DOHH2 (cell line): ENCODE results near the gene GYPC.
A peak's percentile ranks its signal among the peaks of the same experiment; 100 is the strongest.

Experiments
- H3F3A ChIP-seq: fragments of 200-600 bp; sonication (generic), shearing (Covaris generic); 2 replicates; pipeline ENCODE4 v1.6.0; 2016; ENCODE audit warnings: antibody characterized with exemption, mild to moderate bottlenecking; ENCODE audit not compliant: control insufficient read depth, insufficient read depth
- H3K27ac ChIP-seq: fragments of 200-600 bp; sonication (generic); 2 replicates; pipeline ENCODE4 v1.5.1; 2014; ENCODE audit warnings: low read depth, mild to moderate bottlenecking, low read length, moderate library complexity
- H3K27me3 ChIP-seq: fragments of 200-600 bp; sonication (generic); 2 replicates; pipeline ENCODE4 v1.6.1; 2014; ENCODE audit warnings: mild to moderate bottlenecking, low read length, mixed read lengths; ENCODE audit not compliant: control insufficient read depth
- H3K36me3 ChIP-seq: fragments of 200-600 bp; sonication (generic); 2 replicates; pipeline ENCODE4 v1.6.1; 2014; ENCODE audit warnings: mild to moderate bottlenecking, low read length, moderate library complexity, mixed read lengths; ENCODE audit not compliant: control insufficient read depth
- H3K4me1 ChIP-seq: fragments of 200-600 bp; sonication (generic); 2 replicates; pipeline ENCODE4 v1.6.1; 2014; ENCODE audit warnings: mild to moderate bottlenecking, low read length, mixed read lengths; ENCODE audit not compliant: control insufficient read depth
- H3K4me2 ChIP-seq: fragments of 200-600 bp; sonication (generic); 2 replicates; pipeline ENCODE4 v1.6.0; 2014; ENCODE audit warnings: mild to moderate bottlenecking, low read length, moderate library complexity
- H3K4me3 ChIP-seq: fragments of 200-600 bp; sonication (generic); 2 replicates; pipeline ENCODE4 v1.5.1; 2014; ENCODE audit warnings: mild to moderate bottlenecking, low read length, mixed read lengths
- H3K79me2 ChIP-seq: fragments of 200-600 bp; sonication (generic); 2 replicates; pipeline ENCODE4 v1.6.1; 2014; ENCODE audit warnings: mild to moderate bottlenecking, low read length, mixed read lengths; ENCODE audit not compliant: control insufficient read depth
- H3K9me2 ChIP-seq: fragments of 200-600 bp; sonication (generic); replicated peaks from 2 replicates; pipeline ENCODE4 v1.6.1; 2014; ENCODE audit warnings: mild to moderate bottlenecking, low read length, mixed read lengths; ENCODE audit not compliant: control insufficient read depth
- H3K9me3 ChIP-seq: fragments of 200-600 bp; sonication (generic); 2 replicates; pipeline ENCODE4 v1.6.1; 2014; ENCODE audit warnings: antibody characterized with exemption, low read length, mixed read lengths; ENCODE audit not compliant: control insufficient read depth, insufficient read depth
- H4K20me1 ChIP-seq: fragments of 200-600 bp; sonication (generic); 2 replicates; pipeline ENCODE4 v1.6.0; 2014; ENCODE audit warnings: low read depth, mild to moderate bottlenecking, antibody characterized with exemption, low read length, moderate library complexity; ENCODE audit not compliant: control insufficient read depth, insufficient read depth
- CTCF ChIP-seq: fragments of 200-600 bp; sonication (generic); IDR thresholded peaks from one replicate; pipeline ENCODE4 v1.5.1; 2014; ENCODE audit warnings: antibody characterized with exemption, mild to moderate bottlenecking, low read depth, low read length; ENCODE audit not compliant: poor library complexity, severe bottlenecking
- EZH2phosphoT487 ChIP-seq: fragments of 200-600 bp; sonication (generic); IDR thresholded peaks from 2 replicates; pipeline ENCODE4 v1.6.1; 2017; ENCODE audit warnings: borderline replicate concordance, mild to moderate bottlenecking, antibody characterized with exemption, low read length, moderate library complexity, mixed read lengths

The GYPC gene

GRCh38 chr2:126658905-126659561 is 3.1 kb downstream of the GYPC start:
- H3K4me1 ChIP-seq = peaks cover 76% of the 10 kb centered on the region
- H3K79me2 ChIP-seq = peaks cover 80% of the 10 kb centered on the region
- peak overlapping the region; percentile 76 for H3K4me3 ChIP-seq
- TF ChIP-seq CTCF (peak; percentile 12), EZH2phosphoT487 (no peak)
- no peaks in the 10 kb centered on the region for H4K20me1 ChIP-seq
- H3K9me2 ChIP-seq = no peaks in the 10 kb centered on the region
- H3K4me2 ChIP-seq = peak overlapping the region; percentile 95
- no peaks in the 10 kb centered on the region for H3K9me3 ChIP-seq
- no peaks in the 10 kb centered on the region for H3K27me3 ChIP-seq
- H3K27ac ChIP-seq = peak overlapping the region; percentile 84
- H3F3A ChIP-seq = peaks cover 13% of the 10 kb centered on the region; the same call in 1 of the 2 replicates
- H3K36me3 ChIP-seq = peaks cover 32% of the 10 kb centered on the region

DNA sequence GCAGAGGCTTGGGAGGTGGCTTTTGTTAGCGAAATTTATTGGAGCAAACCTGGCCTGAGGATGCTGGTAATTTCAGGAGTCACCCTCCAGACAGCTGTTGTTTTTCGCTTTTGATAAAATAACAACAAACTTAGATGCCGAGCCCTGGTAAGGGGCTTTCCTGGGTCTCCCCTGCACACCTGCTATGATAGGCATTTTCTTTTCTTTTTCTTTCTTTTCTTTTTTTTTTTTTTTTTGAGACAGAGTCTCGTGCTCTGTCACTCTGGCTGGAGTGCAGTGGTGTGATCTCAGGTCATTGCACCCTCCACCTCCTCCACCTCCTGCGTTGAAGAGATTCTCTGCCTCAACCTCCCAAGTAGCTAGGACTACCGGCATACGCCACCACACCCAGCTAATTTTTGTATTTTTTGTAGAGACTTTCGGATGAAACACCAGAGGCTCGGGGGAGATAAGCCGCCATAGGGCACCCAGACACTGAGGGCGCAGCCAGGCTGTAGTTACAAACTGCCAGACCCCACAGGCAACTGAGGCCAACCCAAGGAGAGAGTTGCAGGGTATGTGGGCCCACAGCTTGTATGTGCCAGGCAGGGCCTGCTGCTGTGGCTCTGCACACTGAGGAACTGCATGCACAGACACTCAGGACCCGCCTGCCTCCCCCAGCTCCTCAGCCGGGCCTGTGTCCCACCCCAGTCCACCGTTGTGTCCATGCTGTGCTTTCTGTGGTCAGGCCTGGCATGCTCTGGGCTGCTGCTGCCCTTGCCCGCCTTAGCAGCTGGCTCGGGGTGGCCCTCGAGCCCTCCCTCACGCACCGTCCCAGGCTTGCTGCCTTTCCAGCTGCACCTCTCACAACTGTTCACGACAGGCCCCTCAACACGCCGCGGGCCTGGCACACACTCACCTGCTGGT is 3.9 kb downstream of the GYPC start:
- H3K9me3 ChIP-seq = no peaks in the 10 kb centered on the region
- peaks cover 84% of the 10 kb centered on the region for H3K4me1 ChIP-seq
- no peaks in the 10 kb centered on the region for H3K9me2 ChIP-seq
- H3K27me3 ChIP-seq = no peaks in the 10 kb centered on the region
- peaks cover 88% of the 10 kb centered on the region for H3K79me2 ChIP-seq
- H3K4me2 ChIP-seq = peak overlapping the region; percentile 95
- H3K36me3 ChIP-seq = peaks cover 38% of the 10 kb centered on the region
- no peaks in the 10 kb centered on the region for H4K20me1 ChIP-seq
- TF ChIP-seq EZH2phosphoT487 (no peak), CTCF (no peak)
- H3K4me3 ChIP-seq = peak overlapping the region; percentile 76
- H3F3A ChIP-seq = peaks cover 18% of the 10 kb centered on the region
- H3K27ac ChIP-seq = peak overlapping the region; percentile 84

GRCh38 chr2:126660971-126661370 is 5.0 kb downstream of the GYPC start:
- H3K79me2 ChIP-seq = peaks cover 100% of the 10 kb centered on the region
- no peak overlapping the region; the same call in 1 of the 2 replicates for H3K4me2 ChIP-seq
- H3K4me1 ChIP-seq = peaks cover 87% of the 10 kb centered on the region
- TF ChIP-seq EZH2phosphoT487 (no peak), CTCF (no peak)
- H3K4me3 ChIP-seq = no peak overlapping the region
- no peaks in the 10 kb centered on the region for H3K9me2 ChIP-seq
- H3K9me3 ChIP-seq = no peaks in the 10 kb centered on the region
- H3K27ac ChIP-seq = no peak overlapping the region
- H3K36me3 ChIP-seq = peaks cover 46% of the 10 kb centered on the region
- peaks cover 18% of the 10 kb centered on the region for H3F3A ChIP-seq
- no peaks in the 10 kb centered on the region for H3K27me3 ChIP-seq
- H4K20me1 ChIP-seq = peaks cover under 1% of the 10 kb centered on the region; the same call in 1 of the 2 replicates
